Activated CD4-positive, alpha-beta T cell treated with anti-CD3 and anti-CD28 coated beads for 1 hour (primary cell): ENCODE measurements around the gene AGFG2.

Experiments used
- DNase-seq: peaks from one replicate; pipeline ENCODE4 v3.0.0-alpha.2; 2020

Gene AGFG2

DNA sequence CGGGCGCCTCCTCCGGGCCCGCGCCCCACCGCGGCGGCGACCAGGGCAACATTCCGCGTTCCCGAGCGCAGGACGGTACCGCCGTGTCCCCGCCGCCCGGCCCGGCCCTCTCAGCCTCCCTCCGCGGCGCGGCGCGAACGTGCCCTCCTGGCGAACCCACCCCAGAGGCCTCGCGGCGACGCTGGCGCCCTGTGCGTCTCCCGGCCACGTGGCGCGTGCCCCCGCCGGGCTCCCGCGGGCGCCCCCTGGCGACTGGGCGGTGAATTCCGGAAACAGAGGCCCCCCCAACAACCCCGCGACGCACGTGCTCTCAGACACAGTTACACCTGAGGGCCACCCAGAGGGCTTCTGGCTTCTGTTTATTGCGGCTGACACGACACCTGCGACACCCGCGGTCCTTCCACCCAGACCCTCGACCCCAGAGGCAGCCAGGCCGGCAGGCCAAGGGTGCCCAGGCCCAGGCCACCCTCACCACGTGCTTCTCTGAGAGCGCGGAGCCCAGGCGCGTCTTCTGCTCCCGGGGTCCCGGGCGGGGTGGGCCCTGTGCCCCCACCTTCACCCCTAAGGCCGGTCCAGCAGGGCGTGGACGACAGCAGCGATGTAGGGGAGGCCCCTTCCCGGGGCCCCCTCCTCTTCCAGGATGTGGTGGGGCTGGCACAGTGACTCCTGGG lies 34.8 kb downstream of the AGFG2 start, which contains the start of gene SAP25:
SAP25 (minus strand) TSS at position 210 of the 671 bp plus-strand sequence; CDS start at position 52, 158 bp downstream.
- no peak for DNase-seq

DNA sequence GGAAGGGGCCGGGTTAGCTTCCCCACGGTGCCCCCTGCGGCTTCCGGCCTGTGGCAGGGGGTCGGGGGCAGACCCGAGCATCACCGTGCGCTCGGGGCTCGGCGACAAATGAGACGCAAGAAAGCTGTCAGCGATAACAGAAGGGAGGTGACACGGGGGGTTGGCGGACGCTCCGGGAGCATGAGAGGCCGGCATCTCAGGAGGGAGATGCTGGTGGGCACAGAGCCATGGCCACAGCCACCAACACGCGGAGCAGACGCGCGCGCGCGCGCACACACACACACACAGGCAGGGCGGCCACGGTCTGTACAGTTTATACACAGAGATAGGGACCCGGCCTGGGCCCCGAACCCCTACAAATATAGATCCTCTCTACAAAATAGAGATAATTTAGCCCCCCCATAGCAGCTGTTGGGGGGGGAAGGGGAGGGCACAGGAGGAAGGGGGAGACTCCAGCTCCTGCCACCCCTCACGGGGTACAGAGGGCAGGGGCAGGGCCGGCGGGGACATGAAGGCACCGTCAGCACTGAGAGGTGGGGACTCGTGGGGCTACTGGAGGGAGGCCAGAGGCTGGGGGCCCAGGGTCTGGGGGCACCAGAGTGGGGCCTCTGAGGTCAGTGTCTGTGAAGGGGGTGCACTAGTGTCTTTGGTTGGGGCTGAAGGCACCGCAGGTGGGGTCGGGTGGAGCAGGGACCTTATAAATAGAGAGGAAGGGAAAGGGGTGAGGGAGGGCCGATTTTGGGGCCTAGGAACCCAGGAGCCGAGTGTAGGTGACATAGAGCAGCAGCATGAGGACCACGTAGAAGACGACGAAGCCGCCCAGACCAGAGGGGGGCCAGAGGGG lies 35.6 kb downstream of the AGFG2 start:
- DNase-seq = no peak

DNA sequence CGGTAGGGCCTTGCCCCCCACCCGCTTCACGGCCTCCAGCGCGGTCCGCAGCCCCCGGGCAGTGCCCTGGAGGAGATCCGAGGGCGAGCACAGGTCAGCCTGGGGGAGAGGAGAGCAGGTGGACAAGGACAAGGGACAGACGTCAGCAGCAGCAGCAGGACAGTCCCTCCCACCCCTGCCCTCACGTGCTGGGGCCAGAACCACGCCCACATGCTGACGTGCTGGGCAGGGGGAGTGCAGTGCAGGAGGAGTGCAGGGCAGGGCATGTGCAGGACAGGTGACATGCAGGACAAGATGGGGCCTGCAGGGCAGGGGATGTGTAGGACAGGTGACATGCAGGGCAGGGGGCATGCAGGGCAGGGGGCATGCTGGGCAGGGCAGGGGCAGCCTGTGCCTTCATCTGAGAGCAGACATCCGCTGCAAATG lies 36.2 kb downstream of the AGFG2 start:
- no peak for DNase-seq

DNA sequence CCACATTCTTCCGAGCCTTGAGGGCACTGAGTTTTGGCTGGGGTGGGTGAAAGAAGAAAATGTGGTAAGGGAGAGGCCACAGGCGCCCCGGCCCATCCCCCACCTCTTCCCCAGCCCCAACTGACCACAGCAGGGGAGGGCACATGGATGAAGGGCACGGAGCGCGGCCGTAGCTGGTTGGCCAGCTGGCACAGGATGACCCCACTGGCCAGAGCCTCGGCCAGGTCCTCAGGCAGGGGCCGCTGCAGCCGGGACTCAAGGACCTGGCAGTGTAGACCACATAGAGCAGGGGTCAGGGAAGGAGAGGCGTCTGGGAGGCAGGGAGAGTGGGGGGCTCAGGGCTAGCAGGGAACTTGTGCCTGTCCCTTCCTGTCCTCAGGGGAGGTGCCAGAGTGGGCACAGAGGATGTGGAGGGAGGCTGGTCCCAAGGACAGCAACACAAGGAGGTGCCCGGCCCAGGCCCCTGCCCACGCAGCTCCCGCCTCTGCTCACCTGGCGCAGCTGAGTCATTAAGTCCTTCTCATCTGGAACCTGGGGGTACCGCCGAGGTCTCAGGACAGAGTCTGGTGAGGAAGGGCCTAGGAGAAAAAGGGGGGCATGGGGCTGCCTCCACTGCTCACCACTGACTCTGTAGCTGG lies 36.9 kb downstream of the AGFG2 start:
- no peak for DNase-seq

DNA sequence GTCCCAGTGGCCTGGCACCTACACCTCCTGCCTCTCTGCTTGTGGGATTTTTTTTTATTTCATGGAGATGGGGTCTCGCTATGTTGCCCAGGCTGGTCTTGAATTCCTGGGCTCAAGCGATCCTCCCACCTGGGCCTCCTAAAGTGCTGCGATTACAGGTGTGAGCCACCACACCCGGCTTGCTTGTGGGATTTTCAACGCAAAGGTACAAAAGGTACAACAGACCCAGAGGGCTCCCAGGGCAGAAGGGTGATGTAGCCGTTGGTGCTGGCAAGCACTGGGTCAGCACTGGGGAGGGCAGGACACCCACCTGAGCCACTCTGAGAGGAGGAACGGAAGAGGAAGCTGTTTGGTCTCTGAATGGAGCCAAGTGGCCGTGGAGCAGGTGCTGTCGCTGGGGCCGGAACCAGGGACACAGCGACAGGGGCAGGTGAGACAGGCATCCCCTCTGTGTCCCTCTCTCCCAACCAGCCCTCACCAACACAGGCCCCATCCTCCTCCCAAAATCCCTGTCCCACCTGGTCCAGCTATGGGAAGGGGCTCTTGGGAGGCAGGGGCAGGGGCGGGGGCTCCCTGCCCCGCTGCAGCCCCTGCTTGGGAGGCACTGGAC lies 37.5 kb downstream of the AGFG2 start:
- DNase-seq = no peak

DNA sequence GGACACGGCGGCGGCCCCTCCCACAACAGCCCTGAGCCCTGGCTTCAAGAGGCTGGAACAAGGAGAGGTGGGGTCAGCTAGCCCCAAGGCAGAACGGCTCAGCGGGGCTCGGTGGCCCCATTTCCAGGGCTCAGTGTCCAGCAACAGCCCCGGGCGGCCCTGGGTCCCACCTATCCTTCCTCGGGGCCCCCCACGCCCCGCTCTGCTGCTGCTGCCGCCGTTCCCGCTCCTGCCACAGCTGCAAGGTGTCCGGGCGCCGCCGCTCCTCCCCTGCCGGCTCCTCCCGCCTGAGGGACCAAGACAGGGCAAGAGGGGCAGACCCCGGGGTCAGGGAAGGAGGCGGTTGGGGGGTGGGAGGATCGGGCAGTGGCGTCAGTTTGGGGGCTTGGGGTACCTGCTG lies 38.1 kb downstream of the AGFG2 start:
- no peak for DNase-seq

DNA sequence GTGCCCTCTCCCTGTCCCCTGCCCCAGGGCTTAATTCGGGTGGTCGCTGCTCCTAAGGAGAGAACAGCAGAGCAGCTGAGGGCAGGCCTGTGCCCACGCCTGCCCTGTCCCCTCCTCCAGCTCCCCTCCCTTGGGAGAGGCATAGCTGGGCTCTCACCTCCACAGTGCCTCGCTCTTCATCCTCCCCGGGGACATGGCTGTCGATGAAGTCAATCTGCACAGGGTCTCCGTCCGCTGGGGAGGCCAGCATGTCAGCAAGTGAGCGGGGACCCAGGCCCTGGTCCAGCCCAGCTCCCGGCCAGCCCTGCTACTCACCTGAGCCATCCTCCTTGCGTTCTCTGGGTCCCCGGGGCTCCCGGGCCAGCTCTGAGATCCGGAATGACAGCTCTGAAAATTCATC lies 38.5 kb downstream of the AGFG2 start:
- DNase-seq = no peak

DNA sequence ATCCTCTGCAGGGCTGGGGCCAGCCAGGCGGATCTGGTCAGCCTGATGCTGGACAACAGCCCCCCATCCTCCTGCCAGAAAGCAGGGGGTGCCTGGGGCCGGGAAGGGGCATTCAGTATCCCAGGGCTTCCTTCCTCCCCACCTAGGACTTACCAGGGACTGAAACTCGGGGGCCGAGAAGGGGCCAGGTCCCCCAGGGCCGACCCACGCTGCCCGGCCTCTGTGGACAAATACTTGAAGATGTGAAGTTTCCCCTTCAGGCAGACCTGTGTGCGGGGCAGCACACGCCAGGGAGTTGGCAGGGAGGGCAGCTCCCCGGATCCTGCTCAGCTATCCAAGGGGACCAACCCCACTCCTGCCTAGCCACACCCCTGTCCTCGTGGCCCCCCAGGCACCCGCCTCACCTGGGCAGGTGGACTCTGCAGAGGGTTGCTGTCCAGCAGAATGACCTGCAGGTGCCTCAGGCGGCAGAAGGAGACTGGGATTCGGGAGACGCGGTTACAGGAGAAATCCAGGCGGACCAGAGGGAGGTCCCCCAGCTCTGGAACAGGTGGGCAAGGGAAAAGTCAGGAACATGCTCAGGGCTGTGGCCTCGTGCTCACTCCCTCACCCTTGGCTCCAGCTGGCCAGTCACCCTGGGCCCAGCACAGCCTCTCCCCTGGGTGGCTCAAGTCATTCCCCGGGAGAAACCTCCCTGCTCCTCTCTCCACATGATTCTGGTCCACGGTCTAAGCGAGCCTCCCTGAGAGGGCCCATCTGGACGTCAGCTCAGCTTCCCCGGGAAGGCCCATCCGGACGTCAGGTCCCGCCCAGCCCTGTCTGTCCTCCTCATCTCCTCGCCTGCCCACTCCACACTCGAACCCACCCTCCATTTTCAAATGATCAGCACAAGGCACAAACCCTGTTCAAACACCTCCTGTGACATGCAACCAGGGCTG lies 39.5 kb downstream of the AGFG2 start:
- no peak for DNase-seq

DNA sequence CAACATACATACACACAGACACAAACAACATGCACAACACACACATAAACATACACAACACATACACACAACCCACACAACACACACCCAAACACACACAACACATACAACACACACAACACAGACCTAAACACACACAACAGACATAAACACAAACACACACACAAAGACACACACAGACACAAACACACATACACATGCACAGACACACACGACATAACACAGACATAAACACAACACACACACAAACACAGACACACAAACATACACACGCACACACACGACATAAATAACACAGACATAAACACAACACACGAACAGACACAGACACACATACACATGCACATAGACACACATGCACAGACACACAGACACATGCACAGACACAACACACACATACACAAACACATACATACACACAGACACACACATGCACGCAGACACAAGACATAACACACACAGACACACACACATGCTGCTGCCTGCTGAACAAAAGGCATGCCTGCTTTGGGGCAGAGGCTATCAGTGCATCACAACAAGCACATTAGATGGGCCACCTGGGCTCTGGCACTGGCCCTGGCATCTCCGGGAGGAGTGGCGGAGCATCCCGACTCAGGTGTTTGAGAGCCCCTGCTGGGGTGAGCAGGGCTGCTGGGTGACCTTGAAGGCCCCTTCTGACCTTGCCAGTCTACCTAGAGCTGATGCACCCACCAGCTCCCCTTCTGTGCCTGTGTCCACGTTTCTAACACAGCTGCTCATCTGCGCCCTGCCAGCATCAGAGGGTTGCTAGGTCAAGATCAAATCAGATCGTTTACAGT lies 41.7 kb downstream of the AGFG2 start:
- DNase-seq = no peak

DNA sequence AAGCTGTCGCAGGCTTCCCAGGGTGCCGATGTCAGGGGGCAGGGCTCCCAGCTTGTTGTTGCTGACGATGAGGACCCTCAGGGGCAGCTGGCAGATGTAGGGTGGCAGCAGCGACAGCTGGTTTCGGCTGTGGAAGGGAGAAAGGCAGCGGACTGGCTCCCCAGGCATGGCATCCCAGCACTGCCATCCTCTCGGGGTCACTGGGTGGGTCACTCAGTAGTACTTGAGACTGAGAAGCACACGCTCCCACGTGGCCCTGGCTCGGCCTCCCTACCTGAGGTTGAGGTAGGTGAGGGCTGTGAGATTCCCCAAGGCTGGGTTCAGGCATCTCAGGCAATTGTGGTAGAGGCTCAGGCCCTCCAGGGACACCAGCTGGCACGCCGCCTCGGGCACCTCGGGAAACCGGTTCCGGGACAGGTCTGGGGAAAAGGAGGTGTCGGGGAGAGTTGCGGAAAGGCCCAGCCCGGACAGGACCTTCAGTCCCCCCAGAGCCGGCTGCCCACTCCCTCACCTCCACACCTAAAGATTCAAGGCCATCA lies 43.1 kb downstream of the AGFG2 start:
- no peak for DNase-seq

DNA sequence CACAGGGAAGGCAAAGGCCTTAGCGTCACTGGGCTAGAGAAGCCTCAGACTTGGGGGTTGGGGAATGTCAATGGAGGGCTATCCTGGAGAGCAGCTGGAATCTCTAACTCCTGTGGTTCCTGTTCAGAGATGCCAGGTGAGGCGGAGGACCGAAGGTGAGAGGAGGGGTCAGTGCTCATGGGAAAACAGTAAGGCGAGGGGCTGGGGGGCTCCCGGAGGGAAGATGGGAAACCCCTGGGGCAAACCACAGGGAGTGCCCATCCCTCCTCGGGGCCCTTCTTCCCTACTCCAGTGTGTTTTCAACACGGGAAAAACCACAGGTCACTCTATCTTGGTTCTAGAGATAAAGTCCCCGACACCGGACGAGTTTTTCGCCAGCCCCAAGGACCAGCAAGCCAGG lies 43.6 kb downstream of the AGFG2 start:
- no peak for DNase-seq

DNA sequence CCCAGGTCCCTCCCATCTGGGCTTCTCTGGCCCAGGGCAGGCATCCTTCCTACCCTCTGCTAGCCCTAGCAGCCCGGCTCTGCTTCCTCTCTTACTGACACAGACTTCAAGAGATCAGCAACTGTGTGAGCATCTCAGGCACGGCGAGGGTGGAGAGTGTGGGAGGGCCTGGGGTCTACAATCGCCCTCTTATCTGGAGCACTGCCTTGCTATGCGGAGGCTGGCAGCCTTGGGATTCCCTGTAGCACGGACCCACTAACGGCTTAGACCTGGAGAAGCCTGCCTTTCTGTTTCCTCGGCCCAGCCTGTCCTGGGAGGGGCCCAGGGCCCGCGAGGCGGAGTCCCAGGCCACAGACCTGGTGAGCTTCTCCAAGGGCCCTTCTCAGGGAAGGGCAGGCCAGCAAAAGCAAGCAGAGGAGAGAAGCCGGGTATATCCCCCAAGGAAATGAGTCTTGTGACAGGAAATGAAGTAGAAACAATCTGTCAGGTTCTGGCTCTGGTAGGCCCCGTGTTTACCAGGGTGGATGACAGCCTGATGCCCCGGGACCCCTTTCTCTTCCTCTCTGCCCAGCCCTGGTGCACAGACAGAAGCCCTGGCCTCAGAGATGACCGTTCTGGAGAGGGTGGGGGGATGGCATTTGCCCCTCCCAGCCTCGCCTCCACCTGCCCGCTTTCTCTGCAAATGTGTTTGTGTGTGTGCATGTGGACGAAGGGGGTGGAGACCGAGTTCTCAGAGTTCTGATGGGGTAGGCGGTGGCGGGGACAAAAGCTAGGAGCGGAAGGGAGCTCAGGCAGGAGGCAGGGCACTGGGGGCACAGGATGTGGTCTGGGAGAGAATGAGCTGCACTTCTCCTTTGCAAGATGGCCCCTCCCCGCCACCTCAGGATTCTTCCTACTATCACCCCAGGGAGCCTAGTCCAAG lies 44.4 kb downstream of the AGFG2 start:
- DNase-seq = no peak

DNA sequence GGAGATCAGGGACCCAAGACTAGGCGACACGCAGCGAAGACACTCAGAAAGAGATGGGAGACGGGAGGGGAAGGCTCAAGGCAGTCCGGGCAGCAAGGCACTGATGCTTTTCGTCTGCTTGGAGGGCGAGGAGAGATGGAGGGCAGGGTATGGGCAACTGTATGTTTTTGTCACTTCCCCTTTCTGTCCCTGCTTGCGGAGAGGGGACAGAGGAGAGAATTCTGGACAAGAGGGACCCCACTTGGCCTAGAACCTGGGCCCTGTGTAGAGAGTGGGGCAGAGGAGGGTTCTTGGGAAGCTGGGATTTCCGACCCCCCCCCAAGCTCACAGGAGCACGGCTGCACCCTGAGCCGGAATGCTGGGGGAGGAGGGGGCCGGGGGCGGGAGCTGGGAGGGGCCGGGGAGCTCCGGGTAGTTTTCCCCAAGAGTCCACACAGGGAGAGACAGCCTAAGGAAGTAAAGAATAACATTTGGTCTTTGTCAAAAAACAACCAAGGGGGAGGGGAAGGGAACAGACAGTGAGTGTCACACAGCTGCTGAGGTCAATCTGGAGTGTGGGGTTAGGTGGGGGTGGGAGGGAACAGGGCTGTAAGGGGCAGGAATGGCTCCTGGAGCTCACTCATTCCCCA lies 45.2 kb downstream of the AGFG2 start:
- DNase-seq = no peak

DNA sequence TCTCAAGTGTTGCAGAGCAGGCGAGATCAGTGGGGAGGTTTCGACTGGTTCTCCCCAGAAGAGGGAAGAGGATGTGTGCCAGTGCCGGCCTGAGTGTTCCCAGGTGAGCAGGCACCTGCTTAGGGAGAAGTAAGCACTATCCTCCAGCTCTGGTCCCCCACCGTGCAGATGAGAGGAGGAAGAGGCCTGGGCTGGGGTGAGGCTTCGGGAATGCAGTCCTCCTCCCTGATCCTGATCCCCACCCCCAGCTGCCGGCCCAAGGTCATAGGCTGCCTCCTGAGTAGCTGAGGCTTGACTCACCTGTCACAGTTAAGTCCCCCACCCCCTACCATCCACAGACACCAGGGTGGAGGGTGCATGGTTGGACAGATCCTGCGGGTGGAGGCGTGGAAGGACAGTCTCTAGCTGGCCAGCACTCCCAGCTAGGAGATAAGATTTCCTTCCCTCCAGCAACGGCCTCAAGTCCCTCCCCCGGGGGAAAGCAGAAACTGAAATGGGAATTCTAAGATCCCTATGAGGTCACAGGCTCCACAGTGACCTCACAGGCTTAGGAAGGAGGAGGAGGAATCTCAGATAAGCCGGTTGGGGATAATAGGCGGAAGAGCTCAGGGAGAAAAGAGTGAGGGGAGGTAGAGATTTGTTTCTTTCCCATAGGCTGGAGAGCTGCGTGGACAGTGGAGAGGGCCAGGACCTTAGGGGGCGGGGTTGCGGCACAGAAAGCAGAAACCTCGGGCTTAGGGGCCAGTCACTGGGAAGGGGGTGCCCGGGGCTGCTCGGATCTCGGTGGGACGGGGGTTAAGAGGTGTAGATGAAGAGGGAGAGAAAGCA lies 45.9 kb downstream of the AGFG2 start:
- DNase-seq = no peak

DNA sequence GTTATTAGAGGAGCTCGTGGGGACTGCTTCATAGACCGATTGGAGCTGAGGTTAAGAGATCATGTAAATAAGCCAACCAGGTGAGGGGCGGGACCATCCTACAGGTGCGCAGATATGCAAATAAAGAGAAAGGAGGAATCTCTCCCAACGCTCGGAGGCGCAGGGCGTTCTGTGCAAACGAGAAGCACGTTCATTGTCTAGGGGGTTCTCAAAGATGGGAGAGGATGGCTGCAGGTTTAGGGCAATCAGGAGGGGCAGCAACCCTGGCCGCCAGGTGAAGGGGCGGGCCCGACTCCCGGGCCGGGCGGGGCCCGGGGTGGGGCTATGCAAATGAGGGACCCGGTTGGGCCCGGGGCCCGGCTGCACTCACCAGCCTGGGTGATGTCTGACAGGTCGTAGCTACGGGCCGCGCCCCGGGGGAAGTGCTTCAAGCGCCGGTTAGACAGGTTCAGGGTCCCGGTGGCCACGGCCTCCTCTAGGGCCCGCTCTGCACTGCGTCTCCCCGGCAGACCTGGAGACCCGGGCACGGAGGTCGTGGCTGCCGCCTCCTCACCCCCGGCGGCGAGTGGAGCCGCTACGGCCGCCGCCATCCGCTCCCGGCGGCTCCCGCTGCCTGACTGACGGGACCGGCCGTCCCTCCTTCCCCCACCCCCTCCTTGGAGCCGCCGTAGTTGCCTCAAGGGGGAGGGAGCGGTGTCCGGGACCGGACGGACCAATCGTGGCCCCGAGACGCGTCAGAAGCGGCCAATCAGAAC lies 46.7 kb downstream of the AGFG2 start, which contains the start of gene LRCH4:
LRCH4 (minus strand) TSS at position 619 of the 755 bp plus-strand sequence; CDS start at position 590, 29 bp downstream.
- peak; percentile 41 for DNase-seq

DNA sequence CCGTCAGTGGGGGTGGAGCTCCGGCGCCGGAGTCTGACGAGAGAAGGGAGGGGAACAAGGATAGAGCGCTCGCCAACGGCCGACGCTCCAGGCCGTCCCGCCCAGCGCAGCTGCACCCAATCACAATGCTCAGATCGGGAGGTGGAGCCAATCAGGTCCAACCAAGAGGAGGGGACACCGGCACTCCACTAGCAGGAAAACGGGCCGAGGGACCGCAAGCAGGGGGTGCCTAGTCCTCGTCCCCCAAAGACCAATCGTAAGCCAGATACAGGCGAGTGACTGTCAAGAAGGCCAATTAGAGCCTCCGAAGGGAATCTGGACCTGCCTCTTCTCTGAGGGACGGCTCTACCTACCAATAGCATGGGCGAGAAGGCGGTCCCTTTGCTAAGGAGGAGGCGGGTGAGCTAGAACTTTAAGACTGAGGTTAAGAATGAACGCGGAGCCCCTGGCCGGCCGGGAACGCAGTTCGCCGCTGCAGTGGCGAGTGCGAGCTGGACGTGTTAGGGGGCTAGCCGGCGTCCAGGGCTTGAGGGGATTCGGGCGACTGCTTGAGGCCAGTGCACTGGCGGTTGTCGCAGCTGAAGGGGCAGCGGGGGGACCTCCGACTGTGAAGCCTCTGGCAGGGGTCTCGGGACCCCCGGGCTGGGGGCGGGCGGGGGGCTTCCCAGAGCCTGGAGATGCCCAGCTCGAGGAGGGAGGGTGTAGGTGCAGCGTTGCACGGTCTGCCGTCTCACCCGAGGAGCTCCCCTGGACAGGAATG lies 47.4 kb downstream of the AGFG2 start, which contains the start of gene FBXO24:
FBXO24 (plus strand) TSS at position 63 of the 760 bp plus-strand sequence; CDS start at position 361, 298 bp downstream.
- DNase-seq = peak; percentile 99

DNA sequence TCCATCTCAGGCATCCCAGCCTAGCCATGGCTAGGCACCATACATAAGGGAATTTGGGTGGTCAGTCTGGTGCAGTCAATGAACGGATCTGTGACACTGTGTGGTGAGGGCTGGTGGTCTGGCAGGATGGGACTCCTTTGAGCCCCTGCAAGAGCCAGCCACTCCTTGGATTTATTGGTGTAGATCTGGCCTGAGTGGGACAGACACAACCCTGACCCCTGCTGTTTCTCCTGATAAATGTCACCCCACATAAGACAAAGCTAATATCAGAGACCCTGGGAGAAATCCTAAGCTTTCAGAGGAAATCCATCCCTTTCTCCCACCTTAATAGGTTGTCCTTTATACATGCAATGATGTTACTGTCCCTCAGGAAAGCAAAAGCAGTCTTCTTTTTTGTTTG lies 49.4 kb downstream of the AGFG2 start:
- no peak for DNase-seq
